Measurements from ENCODE around the gene TLCD3B.
"Not testable (repeated sequence)": the region's sequence is repeated elsewhere in the genome, so short reads cannot be mapped to it uniquely, and the experiment has no call there.

The TLCD3B gene

GRCh38 chr16:30060836-30061554 lies 29.9 kb upstream of the TLCD3B start:
- no peak for DNase-seq

GRCh38 chr16:30060346-30060745 lies 29.3 kb upstream of the TLCD3B start:
- no peak for DNase-seq

GRCh38 chr16:30054959-30055553 lies 24.0 kb upstream of the TLCD3B start:
- DNase-seq, result peak; percentile 73

- no peak for DNase-seq
Measured at GRCh38 chr16:30054451-30054850, 23.4 kb upstream of the TLCD3B start.

GRCh38 chr16:30053376-30054015 lies 22.4 kb upstream of the TLCD3B start:
- no peak for DNase-seq

GRCh38 chr16:30052671-30053372 lies 21.8 kb upstream of the TLCD3B start:
- peak; percentile 96 for DNase-seq

GRCh38 chr16:30051518-30051917 lies 20.4 kb upstream of the TLCD3B start:
- no peak for DNase-seq

GRCh38 chr16:30049871-30050270 lies 18.8 kb upstream of the TLCD3B start:
- DNase-seq, result no peak

- DNase-seq, result no peak
Measured at GRCh38 chr16:30046588-30046987, 15.5 kb upstream of the TLCD3B start.

GRCh38 chr16:30046178-30046577 lies 15.1 kb upstream of the TLCD3B start:
- DNase-seq, result no peak

- no peak for DNase-seq
Measured at GRCh38 chr16:30041841-30042240, 10.8 kb upstream of the TLCD3B start.

GRCh38 chr16:30040690-30041089 lies 9.6 kb upstream of the TLCD3B start:
- not testable (repeated sequence) for DNase-seq

- no peak for DNase-seq
Measured at GRCh38 chr16:30040221-30040620, 9.2 kb upstream of the TLCD3B start.

- peak; percentile 32 for DNase-seq
Measured at GRCh38 chr16:30033270-30033669, 2.2 kb upstream of the TLCD3B start.

- peak; percentile 75 for DNase-seq
Measured at GRCh38 chr16:30032083-30032819, 1.2 kb upstream of the TLCD3B start.

GRCh38 chr16:30031477-30031918 lies 427 bp upstream of the TLCD3B start:
- no peak for DNase-seq

- DNase-seq, result no peak
Measured at GRCh38 chr16:30030011-30030685, 923 bp downstream of the TLCD3B start.

GRCh38 chr16:30028438-30029076 lies 2.5 kb downstream of the TLCD3B start:
- peak; percentile 55 for DNase-seq

- no peak for DNase-seq
Measured at GRCh38 chr16:30027588-30028437, 3.3 kb downstream of the TLCD3B start.

GRCh38 chr16:30026449-30026848 lies 4.6 kb downstream of the TLCD3B start:
- DNase-seq, result no peak

- no peak for DNase-seq
Measured at GRCh38 chr16:30025574-30025973, 5.5 kb downstream of the TLCD3B start.

Data from activated CD4-positive, alpha-beta T cell treated with anti-CD3 and anti-CD28 coated beads for 48 hours (primary cell).